GM19452 (cell line): ENCODE measurements around the gene HHAT.

Source experiments
- ATAC-seq: cut with Tn5 transposase; IDR thresholded peaks from one replicate; pipeline ENCODE4 v1.9.1; 2021; ENCODE audit not compliant: unreplicated experiment

Gene HHAT

GRCh38 chr1:210313046-210313595, 15.6 kb upstream of the HHAT start:
- ATAC-seq = no peak

- no peak for ATAC-seq
Observed at GRCh38 chr1:210313921-210314320, 14.8 kb upstream of the HHAT start.

GRCh38 chr1:210315529-210315928, 13.2 kb upstream of the HHAT start:
- no peak for ATAC-seq

- ATAC-seq = no peak
Observed at GRCh38 chr1:210321131-210321530, 7.6 kb upstream of the HHAT start.

GRCh38 chr1:210321552-210321951, 7.2 kb upstream of the HHAT start:
- ATAC-seq = no peak

- no peak for ATAC-seq
Observed at GRCh38 chr1:210323957-210324356, 4.7 kb upstream of the HHAT start.

GRCh38 chr1:210325026-210325670, 3.6 kb upstream of the HHAT start:
- ATAC-seq = no peak

- ATAC-seq = no peak
Observed at GRCh38 chr1:210328032-210328745, 513 bp upstream of the HHAT start.

- no peak for ATAC-seq
Observed at GRCh38 chr1:210330279-210330866, 1.7 kb downstream of the HHAT start.

GRCh38 chr1:210332233-210332632, 3.5 kb downstream of the HHAT start:
- ATAC-seq = no peak

- peak; percentile 69 for ATAC-seq
Observed at GRCh38 chr1:210332719-210333398, 4.2 kb downstream of the HHAT start.

- ATAC-seq = no peak
Observed at GRCh38 chr1:210335001-210335400, 6.3 kb downstream of the HHAT start.

- no peak for ATAC-seq
Observed at GRCh38 chr1:210336362-210336761, 7.7 kb downstream of the HHAT start.

- no peak for ATAC-seq
Observed at GRCh38 chr1:210339500-210339899, 10.8 kb downstream of the HHAT start.

- ATAC-seq = no peak
Observed at GRCh38 chr1:210340311-210340710, 11.6 kb downstream of the HHAT start.

- no peak for ATAC-seq
Observed at GRCh38 chr1:210340841-210341240, 12.1 kb downstream of the HHAT start.

- peak; percentile 57 for ATAC-seq
Observed at GRCh38 chr1:210342986-210343780, 14.5 kb downstream of the HHAT start.

- ATAC-seq = no peak
Observed at GRCh38 chr1:210344706-210345105, 16.0 kb downstream of the HHAT start.

- peak; percentile 44 for ATAC-seq
Observed at GRCh38 chr1:210347112-210347511, 18.4 kb downstream of the HHAT start.

GRCh38 chr1:210351496-210351895, 22.8 kb downstream of the HHAT start:
- ATAC-seq = no peak

- ATAC-seq = no peak
Observed at GRCh38 chr1:210352575-210352974, 23.9 kb downstream of the HHAT start.
